GM06990 (cell line): ENCODE results near the gene RXRA.

Experiments used
- DNase-seq: peaks from one replicate; pipeline ENCODE4 v3.0.0-alpha.2; 2011; ENCODE audit not compliant: insufficient read length; ENCODE audit errors: extremely low read depth
- H3K27me3 ChIP-seq: replicated peaks from 2 replicates; pipeline ENCODE4 v1.6.0; 2011; ENCODE audit warnings: low read length; ENCODE audit not compliant: control insufficient read depth, insufficient read depth
- H3K36me3 ChIP-seq: 2 replicates; pipeline ENCODE4 v1.5.1; 2011; ENCODE audit warnings: low read length; ENCODE audit not compliant: control insufficient read depth, insufficient read depth
- H3K4me3 ChIP-seq: replicated peaks from 2 replicates; pipeline ENCODE4 v1.5.1; 2011; ENCODE audit warnings: low read depth, mild to moderate bottlenecking, control low read depth, low read length
- CTCF ChIP-seq: IDR thresholded peaks from 2 replicates; pipeline ENCODE4 v1.5.1; 2011; ENCODE audit warnings: low read length, control low read depth, mild to moderate bottlenecking, inconsistent platforms; ENCODE audit not compliant: insufficient read depth, poor library complexity, severe bottlenecking

RXRA gene

GRCh38 chr9:134460896-134461295, 134.6 kb downstream of the RXRA start:
- no peak for DNase-seq
- Histone ChIP-seq H3K4me3 (no peak overlapping the region), H3K27me3 (no peaks in the 10 kb centered on the region; the same call in 1 of the 2 replicates), H3K36me3 (no peaks in the 10 kb centered on the region)
- no peak for TF ChIP-seq CTCF

- no peak overlapping the region for H3K4me3 ChIP-seq
- no peak for TF ChIP-seq CTCF
- no peak for DNase-seq
- no peaks in the 10 kb centered on the region for H3K36me3 ChIP-seq
- H3K27me3 ChIP-seq, result no peaks in the 10 kb centered on the region; the same call in 1 of the 2 replicates
These were observed 135.2 kb downstream of the RXRA start for GRCh38 chr9:134461426-134461982.

- Histone ChIP-seq H3K36me3 (no peaks in the 10 kb centered on the region), H3K27me3 (no peaks in the 10 kb centered on the region; the same call in 1 of the 2 replicates), H3K4me3 (no peak overlapping the region)
- DNase-seq, result no peak
- no peak for TF ChIP-seq CTCF
These were observed 136.1 kb downstream of the RXRA start for GRCh38 chr9:134462318-134462717.

- Histone ChIP-seq H3K4me3 (no peak overlapping the region), H3K27me3 (no peaks in the 10 kb centered on the region; the same call in 1 of the 2 replicates), H3K36me3 (no peaks in the 10 kb centered on the region)
- DNase-seq, result no peak
- no peak for TF ChIP-seq CTCF
These were observed 137.0 kb downstream of the RXRA start for GRCh38 chr9:134463280-134463679.

- no peaks in the 10 kb centered on the region for H3K27me3 ChIP-seq
- no peak for TF ChIP-seq CTCF
- DNase-seq, result no peak
- H3K36me3 ChIP-seq, result no peaks in the 10 kb centered on the region
- no peak overlapping the region for H3K4me3 ChIP-seq
These were observed 140.8 kb downstream of the RXRA start for GRCh38 chr9:134466869-134467616.
